Sigmoid colon (tissue), 4 donors: ENCODE data around the gene ORM1.

ENCODE experiments used
- CTCF ChIP-seq, 4 experiments: fragments of 450-650 bp in 3 of 4; fragments of 200-600 bp in 1 of 4; IDR thresholded peaks; one replicate each; pipeline ENCODE4 v1.5.1; 2016 to 2019; ENCODE audit warnings: antibody characterized with exemption in 4 of 4, mild to moderate bottlenecking in 3 of 4, moderate library complexity in 2 of 4
- EP300 ChIP-seq, 4 donors: sonication (generic); formaldehyde crosslinking; IDR thresholded peaks; one replicate each; pipeline ENCODE4 v1.6.1; 2017; ENCODE audit warnings: antibody characterized with exemption in 4 of 4
- POLR2A ChIP-seq, 2 donors: fragments of 450-650 bp; IDR thresholded peaks; one replicate each; pipeline ENCODE4 v1.6.1; 2016; ENCODE audit warnings: antibody characterized with exemption in 2 of 2, mild to moderate bottlenecking in 2 of 2, moderate library complexity in 2 of 2
- POLR2AphosphoS5 ChIP-seq, 4 donors: sonication (generic); formaldehyde crosslinking; IDR thresholded peaks; one replicate each; pipeline ENCODE4 v1.6.1; 2017; ENCODE audit warnings: antibody characterized with exemption in 4 of 4

- TF ChIP-seq CTCF (IDR thresholded peaks at IDR 0.05) (no peak), POLR2A (IDR thresholded peaks at IDR 0.05) (no peak), POLR2AphosphoS5 (IDR thresholded peaks at IDR 0.05) (no peak), EP300 (IDR thresholded peaks at IDR 0.05) (no peak)
These were observed 47.5 kb downstream of the ORM1 start for GRCh38 chr9:114370251-114370967.
